ENCODE measurements around the gene ERAS.

DNA sequence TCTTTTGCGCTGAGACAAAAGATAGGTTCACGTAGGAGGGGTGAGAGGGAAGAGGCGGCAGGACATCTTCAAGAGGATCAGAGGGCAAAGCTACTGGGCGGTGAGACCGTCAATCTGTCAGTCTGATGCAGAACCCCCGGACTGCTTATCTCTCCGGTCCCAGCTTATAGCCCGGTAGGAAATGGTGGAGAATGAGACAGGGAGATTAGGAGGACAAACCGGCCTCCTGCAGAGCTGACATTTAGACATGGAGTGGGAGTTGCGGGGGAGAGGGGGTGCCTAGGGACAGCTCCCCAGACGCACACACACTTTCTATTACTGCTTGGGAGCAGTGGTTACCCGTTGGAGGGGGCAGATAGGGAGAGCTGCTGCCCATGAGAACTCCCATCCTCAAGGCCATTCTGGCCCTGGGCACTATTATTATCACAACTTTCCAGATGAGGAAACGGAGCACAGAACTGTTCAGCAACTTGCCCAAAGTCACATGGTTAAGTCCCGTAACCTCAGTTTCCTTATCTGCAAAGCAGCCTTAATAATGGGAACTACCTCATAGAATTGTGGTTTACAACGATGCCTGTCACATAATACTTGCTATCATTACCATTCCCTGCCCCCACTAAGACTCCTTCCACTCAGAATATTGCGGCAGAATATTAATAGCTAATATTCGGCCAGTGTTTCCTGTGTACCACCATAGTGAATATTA lies 25.6 kb upstream of the ERAS start:
- TF ChIP-seq, protein P1, sequence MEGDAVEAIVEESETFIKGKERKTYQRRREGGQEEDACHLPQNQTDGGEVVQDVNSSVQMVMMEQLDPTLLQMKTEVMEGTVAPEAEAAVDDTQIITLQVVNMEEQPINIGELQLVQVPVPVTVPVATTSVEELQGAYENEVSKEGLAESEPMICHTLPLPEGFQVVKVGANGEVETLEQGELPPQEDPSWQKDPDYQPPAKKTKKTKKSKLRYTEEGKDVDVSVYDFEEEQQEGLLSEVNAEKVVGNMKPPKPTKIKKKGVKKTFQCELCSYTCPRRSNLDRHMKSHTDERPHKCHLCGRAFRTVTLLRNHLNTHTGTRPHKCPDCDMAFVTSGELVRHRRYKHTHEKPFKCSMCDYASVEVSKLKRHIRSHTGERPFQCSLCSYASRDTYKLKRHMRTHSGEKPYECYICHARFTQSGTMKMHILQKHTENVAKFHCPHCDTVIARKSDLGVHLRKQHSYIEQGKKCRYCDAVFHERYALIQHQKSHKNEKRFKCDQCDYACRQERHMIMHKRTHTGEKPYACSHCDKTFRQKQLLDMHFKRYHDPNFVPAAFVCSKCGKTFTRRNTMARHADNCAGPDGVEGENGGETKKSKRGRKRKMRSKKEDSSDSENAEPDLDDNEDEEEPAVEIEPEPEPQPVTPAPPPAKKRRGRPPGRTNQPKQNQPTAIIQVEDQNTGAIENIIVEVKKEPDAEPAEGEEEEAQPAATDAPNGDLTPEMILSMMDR (IDR thresholded peaks at IDR 0.05), result no peak
- no peak for TF ChIP-seq POLR2A (IDR thresholded peaks at IDR 0.05)
